ENCODE data around the gene TBC1D1. TPM values are rescaled to one million over a fixed set of nuclear protein-coding genes. Genes with fewer than 3 reads are reported as not detected.

Gene TBC1D1, protein sequence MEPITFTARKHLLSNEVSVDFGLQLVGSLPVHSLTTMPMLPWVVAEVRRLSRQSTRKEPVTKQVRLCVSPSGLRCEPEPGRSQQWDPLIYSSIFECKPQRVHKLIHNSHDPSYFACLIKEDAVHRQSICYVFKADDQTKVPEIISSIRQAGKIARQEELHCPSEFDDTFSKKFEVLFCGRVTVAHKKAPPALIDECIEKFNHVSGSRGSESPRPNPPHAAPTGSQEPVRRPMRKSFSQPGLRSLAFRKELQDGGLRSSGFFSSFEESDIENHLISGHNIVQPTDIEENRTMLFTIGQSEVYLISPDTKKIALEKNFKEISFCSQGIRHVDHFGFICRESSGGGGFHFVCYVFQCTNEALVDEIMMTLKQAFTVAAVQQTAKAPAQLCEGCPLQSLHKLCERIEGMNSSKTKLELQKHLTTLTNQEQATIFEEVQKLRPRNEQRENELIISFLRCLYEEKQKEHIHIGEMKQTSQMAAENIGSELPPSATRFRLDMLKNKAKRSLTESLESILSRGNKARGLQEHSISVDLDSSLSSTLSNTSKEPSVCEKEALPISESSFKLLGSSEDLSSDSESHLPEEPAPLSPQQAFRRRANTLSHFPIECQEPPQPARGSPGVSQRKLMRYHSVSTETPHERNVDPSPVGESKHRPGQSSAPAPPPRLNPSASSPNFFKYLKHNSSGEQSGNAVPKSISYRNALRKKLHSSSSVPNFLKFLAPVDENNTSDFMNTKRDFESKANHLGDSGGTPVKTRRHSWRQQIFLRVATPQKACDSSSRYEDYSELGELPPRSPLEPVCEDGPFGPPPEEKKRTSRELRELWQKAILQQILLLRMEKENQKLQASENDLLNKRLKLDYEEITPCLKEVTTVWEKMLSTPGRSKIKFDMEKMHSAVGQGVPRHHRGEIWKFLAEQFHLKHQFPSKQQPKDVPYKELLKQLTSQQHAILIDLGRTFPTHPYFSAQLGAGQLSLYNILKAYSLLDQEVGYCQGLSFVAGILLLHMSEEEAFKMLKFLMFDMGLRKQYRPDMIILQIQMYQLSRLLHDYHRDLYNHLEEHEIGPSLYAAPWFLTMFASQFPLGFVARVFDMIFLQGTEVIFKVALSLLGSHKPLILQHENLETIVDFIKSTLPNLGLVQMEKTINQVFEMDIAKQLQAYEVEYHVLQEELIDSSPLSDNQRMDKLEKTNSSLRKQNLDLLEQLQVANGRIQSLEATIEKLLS (N-terminal part only)
- 100 to 1,000 TPM; 122 to 258 (median 139) TPM for total RNA-seq

DNA sequence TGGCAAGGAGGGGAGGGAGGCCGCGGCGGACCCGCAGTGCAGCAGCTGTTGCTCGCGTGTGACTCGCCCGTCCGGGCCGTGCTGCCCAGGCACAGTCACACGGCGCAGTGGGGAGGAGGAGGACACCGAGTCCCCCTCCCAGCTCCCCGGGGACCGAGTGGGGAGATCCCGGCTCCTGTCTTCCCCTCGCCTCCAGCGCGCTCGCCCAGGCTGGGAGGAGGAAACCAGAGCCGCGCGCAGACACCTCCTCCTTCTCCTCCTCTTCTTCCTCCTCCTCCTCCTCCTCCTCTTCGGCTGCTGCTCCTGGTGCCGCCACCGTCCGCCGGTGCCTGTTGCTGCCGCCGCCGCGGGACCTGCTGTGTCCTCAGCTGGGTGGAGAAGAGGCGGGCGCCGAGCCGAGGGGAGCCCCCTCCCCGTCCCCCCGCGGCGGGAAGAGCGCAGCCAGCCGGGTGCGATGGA is at the start of gene TBC1D1:
Gene TBC1D1, plus strand, starts transcription at position 284 of the 459 bp plus-strand sequence. CDS start 11,012 bp downstream, outside the sequence.
- TF ChIP-seq POLR2A (IDR thresholded peaks at IDR 0.05): no peak
- TF ChIP-seq CTCF (IDR thresholded peaks at IDR 0.05): no peak
- TF ChIP-seq EP300 (IDR thresholded peaks at IDR 0.05; ENCODE audit: low read depth): no peak
- no peak for TF ChIP-seq POLR2AphosphoS5 (IDR thresholded peaks at IDR 0.05)
- peaks cover 0 to 26% (median 19%) of the 10 kb centered on the region in 4 donors for H3K4me1 ChIP-seq
- WGBS, 2 donors (ENCODE audit: low coverage in 1 of 2): 1% methylated on average over 36 of the region's 43 CpGs; no CpG with 5 or more reads in 1 of the 2 donors
- in situ Hi-C loops (cut with MboI; ENCODE audit: low pct_ligation_motif_present in 1 of 4, low pct_unique_long_range_greater_than_20kb in 1 of 4, low sequenced_read_pairs in 3 of 4): loop anchor here in 2 of 4 donors (25.0 kb wide), 2 partner anchors 121 to 146 kb away; no protein-coding TSS in a partner anchor
- H3K36me3 ChIP-seq: no peaks in the 10 kb centered on the region
- H3K4me3 ChIP-seq: peak within 1 kb of the TSS; percentile 91 to 99 (median 96)
- H3K9me3 ChIP-seq: no peaks in the 10 kb centered on the region
- intact Hi-C loops (cut with DNase I; ENCODE audit: low total_unique reads): loop anchor here (2.0 to 5.0 kb wide), 3 partner anchors 64 to 1594 kb away; partner anchors contain the start of gene PGM2
- H3K27ac ChIP-seq: peak within 1 kb of the TSS; percentile 90 to 93 (median 92)
- peak; percentile 45 for DNase-seq
- H3K27me3 ChIP-seq: no peaks in the 10 kb centered on the region

DNA sequence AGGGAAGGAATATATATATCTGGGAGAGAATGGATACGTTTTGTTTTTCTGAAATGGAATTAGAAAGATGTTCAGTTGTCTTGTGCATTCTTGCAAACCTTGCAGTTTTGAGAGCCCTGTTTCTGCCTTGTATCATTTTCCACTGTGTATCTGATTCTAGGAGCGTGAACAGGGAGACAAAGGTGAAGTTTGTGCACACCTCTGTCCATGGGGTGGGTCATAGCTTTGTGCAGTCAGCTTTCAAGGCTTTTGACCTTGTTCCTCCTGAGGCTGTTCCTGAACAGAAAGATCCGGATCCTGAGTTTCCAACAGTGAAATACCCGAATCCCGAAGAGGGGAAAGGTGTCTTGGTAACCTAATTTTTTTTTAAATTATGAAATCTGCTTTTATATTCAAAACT is 46.7 kb upstream of the TBC1D1 start:
- 96% methylated on average over 5 of the region's 5 CpGs for WGBS, 2 donors (ENCODE audit: low coverage in 1 of 2)
- Histone ChIP-seq H3K27me3 (no peaks in the 10 kb centered on the region), H3K36me3 (peaks cover 0 to 30% (median 5%) of the 10 kb centered on the region in 4 donors), H3K4me1 (no peaks in the 10 kb centered on the region), H3K27ac (no peak overlapping the region), H3K9me3 (no peaks in the 10 kb centered on the region), H3K4me3 (no peak overlapping the region)
- TF ChIP-seq CTCF (IDR thresholded peaks at IDR 0.05) (no peak), POLR2AphosphoS5 (IDR thresholded peaks at IDR 0.05) (no peak), EP300 (IDR thresholded peaks at IDR 0.05; ENCODE audit: low read depth) (no peak), POLR2A (IDR thresholded peaks at IDR 0.05) (no peak)
- DNase-seq: no peak
- in situ Hi-C loops (cut with MboI; ENCODE audit: low pct_ligation_motif_present in 1 of 4, low pct_unique_long_range_greater_than_20kb in 1 of 4, low sequenced_read_pairs in 3 of 4) (no loop called here), intact Hi-C loops (cut with DNase I; ENCODE audit: low total_unique reads) (no loop called here)

DNA sequence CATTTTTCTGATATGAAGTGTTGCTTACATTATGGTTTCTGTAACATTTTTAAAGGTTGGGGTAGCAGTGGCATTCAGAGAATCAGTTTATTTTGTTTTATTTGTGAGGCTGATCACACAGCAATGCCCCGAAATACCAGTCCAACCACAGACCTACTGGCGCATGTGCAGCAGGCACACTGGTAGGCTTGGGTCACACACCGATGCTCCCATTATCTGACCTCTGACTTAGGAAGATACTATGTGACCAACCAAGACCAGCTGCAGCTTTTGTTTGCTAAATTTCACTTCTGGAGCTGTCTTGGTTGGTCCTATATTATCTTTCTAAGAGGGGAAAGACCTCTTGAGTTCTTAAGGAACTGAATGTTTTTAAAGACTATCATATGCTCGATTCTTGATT is 45.7 kb upstream of the TBC1D1 start:
- H3K27ac ChIP-seq: no peak overlapping the region
- no peaks in the 10 kb centered on the region for H3K4me1 ChIP-seq
- peaks cover 0 to 22% (median 8%) of the 10 kb centered on the region in 4 donors for H3K36me3 ChIP-seq
- TF ChIP-seq POLR2AphosphoS5 (IDR thresholded peaks at IDR 0.05) (no peak), CTCF (IDR thresholded peaks at IDR 0.05) (no peak), EP300 (IDR thresholded peaks at IDR 0.05; ENCODE audit: low read depth) (no peak), POLR2A (IDR thresholded peaks at IDR 0.05) (no peak)
- intact Hi-C loops (cut with DNase I; ENCODE audit: low total_unique reads): no loop called here
- in situ Hi-C loops (cut with MboI; ENCODE audit: low pct_ligation_motif_present in 1 of 4, low pct_unique_long_range_greater_than_20kb in 1 of 4, low sequenced_read_pairs in 3 of 4): no loop called here
- H3K4me3 ChIP-seq: no peak overlapping the region
- no peaks in the 10 kb centered on the region for H3K27me3 ChIP-seq
- 91 to 96% methylated on average over 1 to 4 of the region's 4 CpGs for WGBS, 2 donors (ENCODE audit: low coverage in 1 of 2)
- DNase-seq: no peak
- H3K9me3 ChIP-seq: no peaks in the 10 kb centered on the region

All from transverse colon (tissue), 4 donors.